ENCODE results near the gene RHOC.
A peak's percentile ranks its signal among the peaks of the same experiment; 100 is the strongest.
"Not testable (repeated sequence)": the region's sequence is repeated elsewhere in the genome, so short reads cannot be mapped to it uniquely, and the experiment has no call there.

RHOC gene

GRCh38 chr1:112706505-112707220 lies at the start of gene RHOC:
Gene RHOC (minus strand): TSS chr1:112707127. CDS start chr1:112703799, 3,328 bp downstream.
- peak; percentile 44 for DNase-seq

DNA sequence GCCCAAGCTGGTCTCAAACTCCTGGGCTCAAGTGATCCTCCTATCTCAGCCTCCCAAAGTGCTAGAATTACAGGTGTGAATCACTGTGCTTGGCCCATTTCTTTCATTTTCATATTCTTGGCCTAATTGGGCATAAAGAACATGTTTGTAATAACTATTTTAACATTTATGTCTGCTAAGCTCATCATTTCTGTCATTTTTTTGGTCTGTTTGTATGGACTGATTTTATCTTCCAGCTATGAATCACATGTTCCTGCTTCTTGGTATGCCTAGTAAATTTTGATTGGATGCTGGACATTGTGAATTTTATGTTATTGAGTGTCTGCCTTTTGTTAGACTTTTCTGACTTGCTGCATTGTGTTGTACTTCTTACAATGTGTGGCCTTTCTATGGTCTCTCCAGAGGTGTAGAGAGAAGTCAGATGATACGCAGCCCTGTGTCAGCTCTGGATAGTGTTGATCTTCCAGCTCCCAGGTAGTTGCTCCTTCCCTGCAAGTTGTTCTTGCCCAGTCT lies 47.2 kb upstream of the RHOC start:
- no peak for DNase-seq

GRCh38 chr1:112748396-112748795 lies 41.5 kb upstream of the RHOC start:
- DNase-seq, result no peak

DNA sequence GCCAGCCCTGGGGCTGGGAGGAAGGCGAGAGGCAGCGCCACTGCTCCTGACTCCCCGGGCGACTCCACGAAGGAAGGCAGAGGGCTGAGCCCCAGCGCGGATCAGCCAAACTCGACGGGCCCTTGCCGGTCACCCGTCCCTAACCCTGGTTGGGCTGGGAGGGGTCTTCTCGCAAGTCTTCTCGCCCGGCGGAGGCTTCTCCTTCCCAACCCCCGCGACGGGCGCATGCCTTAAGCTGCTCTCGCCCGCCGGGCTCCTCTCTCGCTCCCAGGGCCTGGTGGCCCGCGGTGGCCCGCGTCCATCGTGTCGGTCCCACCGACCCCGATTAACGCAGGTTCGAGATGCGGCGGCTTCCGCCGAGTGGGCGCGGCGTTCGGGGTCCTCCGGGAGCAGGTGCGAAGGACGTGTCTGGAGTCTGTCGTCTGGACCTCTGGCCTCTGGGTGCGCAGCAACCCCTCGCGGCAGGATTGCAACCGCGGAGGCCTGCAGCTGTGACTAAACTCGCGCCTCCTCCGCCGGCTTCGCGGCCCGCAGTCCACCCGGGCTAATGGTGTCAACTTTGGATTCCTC lies 37.2 kb upstream of the RHOC start:
- DNase-seq, result no peak

DNA sequence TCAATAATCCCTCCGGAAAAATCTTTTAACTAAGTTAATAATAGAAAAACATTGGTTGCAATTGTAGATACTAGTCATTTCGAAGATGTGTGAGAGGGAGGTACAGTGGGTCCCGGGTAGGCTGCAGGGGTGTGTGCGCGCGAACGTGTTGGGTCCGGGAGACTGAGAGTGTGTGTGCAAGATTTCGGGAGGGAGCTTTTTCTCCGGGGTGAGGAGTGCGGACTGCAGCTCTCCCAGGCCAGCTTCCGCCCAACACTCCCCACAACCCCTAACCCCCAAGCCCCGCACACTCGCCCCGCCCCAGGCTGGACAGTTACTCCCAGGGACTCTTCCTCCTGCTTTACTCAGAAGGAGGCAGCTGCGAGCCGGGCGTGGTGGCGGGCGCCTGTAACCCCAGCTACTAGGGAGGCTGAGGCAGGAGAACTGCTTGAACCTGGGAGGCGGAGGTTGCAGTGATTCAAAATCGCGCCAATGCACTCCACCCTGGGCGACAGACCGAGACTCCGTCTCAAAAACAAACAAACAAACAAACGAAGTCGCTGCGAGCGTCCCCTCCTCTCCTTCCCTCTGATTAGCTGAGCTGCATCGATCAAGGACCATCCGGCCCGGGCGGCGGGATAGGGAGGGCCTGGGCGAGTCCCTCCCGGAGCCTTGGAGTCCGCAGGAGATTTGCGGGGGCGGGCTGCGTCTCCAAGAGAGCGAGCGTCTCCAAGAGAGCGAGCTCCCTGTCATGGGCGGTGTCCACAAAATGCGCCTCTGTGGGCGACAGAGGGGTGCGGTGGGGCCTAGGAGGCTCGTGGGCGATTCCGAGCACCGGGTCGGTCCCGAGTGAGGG lies 36.5 kb upstream of the RHOC start:
- DNase-seq, result no peak

GRCh38 chr1:112737573-112737972 lies 30.6 kb upstream of the RHOC start:
- DNase-seq, result no peak

DNA sequence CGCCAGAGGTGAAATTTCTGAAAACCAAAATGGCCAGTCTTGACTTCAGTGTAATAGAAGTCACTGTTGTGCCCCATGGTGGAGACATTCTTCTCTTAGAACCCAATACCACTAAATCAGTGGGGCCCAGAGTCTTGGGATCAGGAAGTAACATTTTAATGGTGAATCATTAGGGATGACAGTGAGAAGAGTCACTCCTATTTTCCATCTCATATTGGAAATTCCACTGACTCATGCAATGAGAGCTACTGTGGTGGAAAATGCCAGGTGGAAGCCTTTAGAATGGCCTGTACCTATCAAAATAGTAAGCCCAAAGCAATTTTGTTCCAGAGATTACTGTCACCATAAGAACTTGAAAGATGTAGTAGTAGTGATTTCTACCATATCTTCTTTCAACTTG lies 28.8 kb upstream of the RHOC start:
- DNase-seq, result no peak

GRCh38 chr1:112731451-112731850 lies 24.5 kb upstream of the RHOC start:
- DNase-seq, result no peak

GRCh38 chr1:112729909-112730308 lies 23.0 kb upstream of the RHOC start:
- no peak for DNase-seq

DNA sequence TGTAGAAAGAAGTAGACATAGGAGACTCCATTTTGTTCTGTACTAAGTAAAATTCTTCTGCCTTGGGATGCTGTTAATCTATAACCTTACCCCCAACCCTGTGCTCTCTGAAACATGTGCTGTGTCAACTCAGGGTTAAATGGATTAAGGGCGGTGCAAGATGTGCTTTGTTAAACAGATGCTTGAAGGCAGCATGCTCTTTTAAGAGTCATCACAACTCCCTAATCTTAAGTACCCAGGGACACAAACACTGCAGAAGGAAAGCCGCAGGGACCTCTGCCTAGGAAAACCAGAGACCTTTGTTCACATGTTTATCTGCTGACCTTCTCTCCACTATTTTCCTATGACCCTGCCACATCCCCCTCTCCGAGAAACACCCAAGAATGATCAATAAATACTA lies 22.1 kb upstream of the RHOC start:
- DNase-seq, result not testable (repeated sequence)

- not testable (repeated sequence) for DNase-seq
These were observed 21.5 kb upstream of the RHOC start for GRCh38 chr1:112728306-112728971.

DNA sequence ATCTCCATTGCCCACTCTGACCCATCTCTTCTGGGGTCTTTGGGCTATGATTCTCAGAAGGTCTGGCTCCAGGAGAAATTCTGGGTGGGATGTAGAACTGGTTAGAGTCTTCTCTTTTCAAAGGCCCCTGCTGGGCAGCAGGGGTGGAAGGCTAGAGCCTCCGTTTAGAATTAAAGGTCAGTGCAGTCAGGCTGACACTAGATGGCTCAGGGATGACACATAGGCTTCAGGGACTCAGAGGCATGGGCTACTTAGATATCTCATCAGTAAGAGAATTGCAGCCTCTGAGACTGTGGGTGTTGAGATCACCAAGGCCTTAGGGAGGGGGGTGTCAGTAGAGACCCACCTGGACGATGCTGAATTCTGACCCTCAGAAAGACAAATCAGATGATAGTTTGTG lies 20.8 kb upstream of the RHOC start:
- DNase-seq, result no peak

GRCh38 chr1:112724240-112724639 lies 17.3 kb upstream of the RHOC start:
- not testable (repeated sequence) for DNase-seq

GRCh38 chr1:112723511-112723839 lies 16.5 kb upstream of the RHOC start:
- DNase-seq, result no peak

DNA sequence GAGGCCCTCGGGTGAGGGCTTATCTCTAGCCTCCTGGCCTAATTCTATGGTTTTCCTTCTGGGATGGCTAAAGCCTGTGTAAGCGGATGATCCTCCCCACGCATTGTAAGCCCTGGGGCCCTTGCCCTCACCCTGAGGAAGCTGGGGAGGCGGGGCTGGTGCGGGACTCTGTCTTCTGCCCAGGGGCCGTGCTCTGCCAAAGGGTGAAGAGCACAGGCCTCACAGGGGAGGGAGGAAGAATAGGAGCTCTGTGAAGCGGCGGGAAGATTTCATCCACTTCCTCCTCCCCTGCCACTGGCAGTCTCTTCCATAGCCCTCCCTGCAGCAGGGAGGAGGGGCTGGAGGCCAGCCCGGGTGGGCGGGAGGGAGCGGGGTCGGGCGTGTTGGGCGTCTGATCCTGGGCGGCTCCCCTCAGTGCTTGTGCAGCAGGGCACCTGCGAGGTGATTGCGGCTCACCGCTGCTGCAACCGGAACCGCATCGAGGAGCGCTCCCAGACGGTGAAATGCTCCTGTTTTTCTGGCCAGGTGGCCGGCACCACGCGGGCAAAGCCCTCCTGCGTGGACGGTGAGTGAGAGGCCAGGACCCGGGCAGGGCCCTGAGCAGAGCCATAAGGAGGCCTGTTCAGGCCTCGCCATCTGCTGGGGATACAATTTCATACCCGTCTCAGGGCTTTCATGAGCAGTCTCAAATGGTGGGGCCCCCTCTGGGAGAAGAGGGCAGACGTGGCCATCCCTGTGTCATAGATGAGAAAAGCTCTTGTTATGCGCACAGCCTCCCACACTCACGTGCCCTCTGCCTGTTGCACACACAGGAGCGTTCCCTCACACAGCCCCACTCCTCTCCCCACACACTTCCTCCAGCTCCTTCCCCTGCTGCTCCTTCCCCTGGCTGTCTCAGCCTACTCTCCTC lies 15.9 kb upstream of the RHOC start:
- DNase-seq, result no peak

- no peak for DNase-seq
These were observed 15.1 kb upstream of the RHOC start for GRCh38 chr1:112721966-112722524.

DNA sequence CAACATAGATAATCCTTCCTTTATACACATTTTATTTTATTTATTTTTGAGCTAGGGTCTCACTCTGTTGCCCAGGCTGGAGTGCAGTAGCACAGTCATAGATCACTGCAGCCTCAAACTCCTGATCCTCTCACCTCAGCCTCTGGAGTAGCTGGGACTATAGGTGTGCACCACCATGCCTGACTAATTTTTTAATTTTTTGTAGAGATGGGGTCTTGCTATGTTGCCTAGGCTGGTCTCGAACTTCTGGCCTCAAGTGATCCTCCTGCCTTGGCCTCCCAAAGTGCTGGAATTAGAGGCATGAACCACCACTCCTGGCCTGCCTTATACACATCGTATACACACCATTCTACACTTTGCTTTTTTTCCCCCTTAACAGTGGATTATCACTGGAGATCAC lies 14.4 kb upstream of the RHOC start:
- not testable (repeated sequence) for DNase-seq

DNA sequence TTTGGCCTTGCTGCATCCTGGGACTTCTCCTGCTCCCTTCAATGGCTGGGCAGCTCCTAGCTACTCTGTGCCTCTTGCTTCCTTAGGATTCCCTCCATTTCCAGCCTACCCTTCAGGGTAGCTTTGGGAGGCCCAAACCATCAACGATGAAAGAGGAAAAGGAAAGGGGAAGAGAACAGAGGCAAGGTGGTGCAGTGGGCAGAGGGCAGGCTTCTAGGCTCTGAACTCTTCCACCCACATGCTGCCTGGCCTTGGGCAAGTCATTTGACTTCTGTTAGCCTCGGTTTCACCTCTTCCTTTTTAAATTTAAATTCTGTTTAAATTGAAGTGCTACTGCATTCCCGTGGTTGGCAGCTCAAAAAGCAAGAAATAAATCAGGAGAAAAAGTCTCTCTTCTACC lies 13.9 kb upstream of the RHOC start:
- no peak for DNase-seq

DNA sequence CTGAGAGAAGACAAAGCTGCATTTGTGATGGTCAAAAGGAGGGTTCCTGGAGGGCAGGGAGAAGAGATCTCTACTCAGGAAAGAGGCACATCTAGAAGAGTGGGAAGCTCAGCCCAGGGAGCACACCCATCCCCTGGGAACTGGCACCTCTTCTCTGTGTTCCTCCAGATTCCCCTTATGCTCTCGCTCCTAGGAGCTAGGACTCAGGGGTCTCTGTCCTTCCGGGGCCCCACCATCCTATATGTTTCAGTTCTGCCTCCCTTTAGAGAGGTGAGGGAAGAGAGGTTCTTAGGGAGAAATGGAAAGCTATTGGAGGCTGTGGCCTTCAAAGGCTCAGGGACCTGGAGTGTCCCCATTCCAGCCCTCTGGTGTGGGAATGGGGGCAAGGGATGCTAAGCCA lies 12.8 kb upstream of the RHOC start:
- DNase-seq, result no peak

DNA sequence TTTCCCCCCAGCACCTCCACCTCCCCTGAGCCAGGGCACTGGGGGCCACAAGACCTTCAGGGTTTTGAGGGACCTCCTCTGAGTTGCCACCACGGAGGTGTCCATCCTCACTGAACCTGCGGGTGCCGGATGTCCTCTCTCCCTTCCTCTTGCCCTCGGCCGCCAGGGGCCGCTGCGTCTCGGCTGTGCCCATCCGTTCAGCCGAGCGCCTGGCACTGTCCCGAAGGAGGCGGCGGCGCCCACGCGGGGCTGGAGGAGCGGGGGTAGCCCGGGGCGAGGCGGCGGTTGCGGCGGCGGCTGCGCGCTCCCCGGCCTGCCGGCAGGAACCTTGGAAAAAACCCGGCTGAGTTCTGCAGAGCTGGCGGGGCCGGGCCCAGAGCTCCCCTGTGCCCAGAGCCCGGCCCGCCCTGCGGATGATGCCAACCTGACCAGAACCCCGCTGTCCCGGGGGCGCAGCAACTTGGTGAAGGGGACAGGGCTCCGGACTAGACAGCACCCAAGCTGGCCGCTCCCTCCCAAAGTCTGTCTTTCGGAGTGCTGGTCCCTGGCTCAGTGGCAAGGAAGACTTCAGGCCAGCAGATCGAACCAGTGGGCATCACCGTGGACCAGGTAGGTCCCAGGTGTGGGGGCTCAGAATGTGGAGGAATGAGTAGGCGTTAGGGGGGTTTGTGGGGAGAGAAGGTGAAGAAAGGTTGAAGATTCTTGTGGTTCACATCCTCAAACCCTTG lies 11.9 kb upstream of the RHOC start:
- peak; percentile 74 for DNase-seq

DNA sequence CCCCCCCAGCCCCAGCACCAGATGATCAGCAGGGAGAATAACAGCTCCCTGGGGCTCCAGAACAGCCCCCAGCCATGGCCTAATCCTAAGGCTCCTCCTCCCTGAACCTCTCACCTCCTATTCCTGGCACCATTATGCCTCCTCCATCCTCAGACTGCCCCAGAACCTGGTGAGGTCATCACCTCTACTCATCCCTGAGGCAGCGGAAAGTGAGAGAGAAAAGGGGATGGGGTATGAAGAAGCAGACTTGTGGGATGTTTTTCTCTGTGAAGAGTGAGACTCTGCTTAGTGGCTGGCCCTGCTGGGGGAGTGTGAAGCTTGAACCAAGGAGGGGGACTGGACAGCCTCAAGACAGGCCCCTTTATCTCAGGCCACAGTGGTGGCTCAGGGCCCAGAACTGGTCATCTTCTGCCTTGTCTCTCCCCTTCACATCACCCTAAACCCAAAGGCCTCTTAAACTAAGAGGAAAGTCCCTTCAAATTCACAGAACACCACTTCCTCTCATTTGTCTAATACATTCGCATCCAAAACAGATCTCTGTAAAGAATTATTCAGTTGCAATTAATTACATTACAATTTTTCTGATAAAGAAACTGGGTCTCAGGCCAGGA lies 10.4 kb upstream of the RHOC start:
- DNase-seq, result no peak

All from CD4-positive, alpha-beta T cell treated with Interleukin-17A for 1 hour (primary cell).